GM21381 (cell line): ENCODE data around the gene HSPA1B.
A peak's percentile ranks its signal among the peaks of the same experiment; 100 is the strongest.
"Not testable (repeated sequence)": the region's sequence is repeated elsewhere in the genome, so short reads cannot be mapped to it uniquely, and the experiment has no call there.

Experiments used
- ATAC-seq: cut with Tn5 transposase; IDR thresholded peaks from one replicate; pipeline ENCODE4 v1.9.1; 2021; ENCODE audit warnings: mild to moderate bottlenecking, moderate library complexity; ENCODE audit not compliant: unreplicated experiment

The HSPA1B gene

DNA sequence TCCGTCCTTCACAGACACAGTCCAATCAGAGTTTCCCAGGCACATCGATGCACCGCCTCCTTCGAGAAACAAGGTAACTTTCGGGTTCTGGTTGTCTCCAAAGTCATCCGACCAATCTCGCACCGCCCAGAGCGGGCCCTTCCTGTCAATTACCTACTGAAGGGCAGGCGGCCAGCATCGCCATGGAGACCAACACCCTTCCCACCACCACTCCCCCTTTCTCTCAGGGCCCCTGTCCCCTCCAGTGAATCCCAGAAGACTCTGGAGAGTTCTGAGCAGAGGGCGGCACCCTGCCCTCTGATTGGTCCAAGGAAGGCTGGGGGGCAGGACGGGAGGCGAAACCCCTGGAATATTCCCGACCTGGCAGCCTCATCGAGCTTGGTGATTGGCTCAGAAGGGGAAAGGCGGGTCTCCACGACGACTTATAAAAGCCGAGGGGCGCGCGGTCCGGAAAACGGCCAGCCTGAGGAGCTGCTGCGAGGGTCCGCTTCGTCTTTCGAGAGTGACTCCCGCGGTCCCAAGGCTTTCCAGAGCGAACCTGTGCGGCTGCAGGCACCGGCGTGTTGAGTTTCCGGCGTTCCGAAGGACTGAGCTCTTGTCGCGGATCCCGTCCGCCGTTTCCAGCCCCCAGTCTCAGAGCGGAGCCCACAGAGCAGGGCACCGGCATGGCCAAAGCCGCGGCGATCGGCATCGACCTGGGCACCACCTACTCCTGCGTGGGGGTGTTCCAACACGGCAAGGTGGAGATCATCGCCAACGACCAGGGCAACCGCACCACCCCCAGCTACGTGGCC lies at the start of gene HSPA1B:
HSPA1B (plus strand) TSS at position 453 of the 794 bp plus-strand sequence; CDS start at position 666, 213 bp downstream.
- ATAC-seq, result peak; percentile 49

DNA sequence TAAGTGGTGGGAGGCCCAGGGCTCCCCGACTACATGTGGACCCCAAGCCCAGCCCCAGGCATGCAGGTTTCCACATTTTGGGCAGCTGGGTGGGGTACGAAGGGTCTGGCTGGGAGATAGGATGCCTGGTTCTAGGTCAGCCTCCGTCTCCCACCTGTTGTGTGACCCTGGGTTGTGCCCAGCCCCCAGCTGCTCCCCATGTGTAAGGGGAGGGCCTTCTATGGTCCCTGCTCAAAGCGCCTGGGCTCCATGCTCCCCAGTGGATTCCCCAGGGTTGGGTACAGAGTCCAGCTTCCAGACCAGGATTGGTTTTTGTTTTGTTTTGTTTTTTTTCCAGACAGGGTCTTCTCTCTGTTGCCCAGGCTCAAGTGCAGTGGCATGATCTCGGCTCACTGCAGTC lies 49.3 kb upstream of the HSPA1B start:
- ATAC-seq, result no peak

DNA sequence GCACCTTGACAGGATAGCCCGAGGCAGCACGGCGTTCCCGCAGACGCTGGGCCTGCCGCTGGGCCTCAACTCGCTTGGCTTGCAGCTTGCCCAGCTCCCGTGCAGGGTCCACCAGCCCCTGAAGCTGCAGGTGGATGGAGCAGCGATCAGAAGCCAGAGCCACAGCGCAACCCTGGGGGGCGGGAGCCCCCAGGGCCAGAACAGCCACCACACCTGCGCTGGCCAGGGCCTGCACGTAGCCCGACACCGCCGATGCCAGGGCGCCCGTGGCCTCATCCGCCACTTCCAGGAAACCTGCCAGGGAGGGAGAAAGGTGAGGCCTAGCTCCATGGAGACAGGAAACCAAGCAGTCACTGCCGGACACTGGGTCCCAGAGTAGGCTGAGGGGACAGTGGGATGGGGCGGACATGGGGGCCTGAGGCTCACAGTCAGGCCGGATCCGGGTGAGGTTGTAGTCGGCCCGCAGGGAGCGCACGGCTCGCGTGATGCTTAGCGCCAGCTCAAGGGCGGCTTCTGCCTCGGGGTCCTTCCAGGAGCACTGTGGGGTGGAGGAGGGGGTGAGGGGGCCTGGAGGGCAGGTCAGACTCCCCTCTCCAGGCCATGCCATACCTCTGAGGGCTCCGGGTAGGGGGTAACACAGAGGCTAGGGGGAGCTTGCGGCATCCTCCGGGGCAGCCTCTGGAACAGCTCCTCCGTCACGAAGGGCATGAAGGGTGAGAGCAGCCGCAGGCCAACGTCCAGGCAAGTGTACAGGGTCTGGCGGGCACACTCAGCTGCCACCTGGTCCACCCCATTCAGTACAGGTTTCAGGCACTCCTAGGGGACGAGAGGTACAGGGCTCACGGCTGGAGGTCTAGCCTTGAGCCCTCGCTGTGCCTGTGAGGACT lies 48.3 kb upstream of the HSPA1B start:
- ATAC-seq, result no peak

DNA sequence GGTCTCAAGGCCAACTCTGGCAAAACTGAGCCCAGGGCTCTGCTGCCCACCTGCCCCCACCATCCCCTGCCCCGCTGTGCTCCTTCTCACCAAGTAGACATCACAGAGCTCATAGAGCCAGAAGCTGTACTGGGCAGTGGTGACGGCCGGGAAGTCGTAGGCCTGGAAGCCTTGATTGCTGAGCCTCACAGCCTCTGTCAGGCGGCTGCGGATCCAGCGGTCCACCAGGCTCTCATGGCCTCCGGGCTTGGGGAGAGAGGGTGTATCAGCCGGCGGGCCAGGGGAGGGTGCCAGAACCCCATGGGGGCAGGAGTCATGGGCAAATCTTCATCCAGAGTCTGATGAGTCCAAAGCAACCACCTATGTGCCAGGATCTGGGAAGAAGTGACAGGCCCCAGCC lies 47.6 kb upstream of the HSPA1B start:
- no peak for ATAC-seq

DNA sequence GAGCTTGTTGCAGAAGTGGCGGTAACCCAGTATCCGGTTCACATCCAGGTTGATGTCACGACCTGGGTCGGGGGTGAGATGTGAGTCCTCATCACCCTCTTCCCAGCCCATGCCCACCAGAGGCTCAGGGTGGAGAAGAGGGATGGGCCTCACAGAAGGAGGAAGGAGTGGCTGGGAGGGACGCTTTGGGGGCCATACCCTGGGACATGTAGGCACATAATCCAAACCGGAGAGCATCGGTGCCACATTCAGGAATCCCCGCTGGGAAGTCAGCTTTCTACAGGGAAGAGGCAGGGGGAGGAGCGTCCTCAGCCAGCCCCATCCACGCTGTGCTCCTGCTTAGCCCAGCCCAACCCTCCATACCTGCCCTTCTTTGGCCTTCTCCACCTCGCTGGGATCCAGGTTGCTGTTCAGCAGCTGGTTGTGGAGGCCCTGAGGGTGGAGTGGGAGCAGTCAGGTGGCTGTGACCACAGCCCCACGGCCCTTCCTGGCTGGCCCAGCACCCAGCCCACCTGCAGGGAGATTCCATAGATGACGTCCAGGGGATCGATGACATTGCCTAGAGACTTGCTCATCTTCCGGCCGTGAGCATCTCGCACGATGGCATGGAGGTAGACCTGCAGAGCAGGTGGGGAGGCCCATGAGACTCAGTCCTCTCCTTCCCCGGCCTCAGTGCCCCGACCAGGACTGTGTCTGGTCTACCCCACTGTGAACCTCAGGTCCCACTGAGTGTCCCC lies 46.9 kb upstream of the HSPA1B start:
- no peak for ATAC-seq

DNA sequence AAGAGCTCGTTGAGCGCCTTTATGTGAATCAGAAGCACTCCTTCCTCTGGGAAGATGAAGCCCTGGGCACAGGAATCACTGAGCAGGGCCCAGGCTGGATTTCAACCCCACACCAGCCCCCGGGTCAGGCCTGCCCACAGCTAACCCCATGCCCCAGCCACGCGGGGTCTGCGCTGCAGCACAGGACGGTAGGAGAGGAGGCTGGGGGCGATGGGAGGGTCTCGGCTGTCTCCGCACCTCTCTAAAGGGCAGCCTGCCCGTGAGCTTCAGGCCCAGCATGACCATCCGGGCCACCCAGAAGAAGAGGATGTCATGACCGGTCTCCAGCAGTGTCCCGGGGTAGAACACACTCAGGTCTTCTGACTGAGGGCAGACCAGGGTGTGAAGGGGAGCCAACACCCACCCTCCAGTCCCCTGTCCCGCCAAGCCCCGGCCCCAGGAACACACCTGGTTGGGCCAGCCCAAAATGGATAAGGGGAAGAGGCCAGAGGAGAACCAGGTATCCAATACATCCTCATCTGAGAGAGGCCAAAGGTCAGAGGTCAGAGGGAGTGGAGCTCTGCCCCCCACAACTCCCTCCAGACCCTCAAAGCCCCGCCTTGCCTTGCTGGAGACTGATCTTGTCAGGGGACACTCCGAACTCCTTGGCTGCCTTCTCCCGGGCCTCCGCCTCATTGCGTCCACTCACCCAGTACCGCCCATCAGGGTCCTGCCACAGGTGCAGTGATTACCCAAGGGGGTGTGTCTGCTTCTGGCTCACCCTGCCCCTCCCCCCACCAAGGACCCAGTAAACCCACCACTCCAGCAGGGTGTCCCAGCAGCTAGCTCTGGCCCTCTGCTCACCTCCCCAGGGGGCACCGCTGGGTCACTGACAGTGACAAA lies 46.1 kb upstream of the HSPA1B start:
- ATAC-seq, result no peak

DNA sequence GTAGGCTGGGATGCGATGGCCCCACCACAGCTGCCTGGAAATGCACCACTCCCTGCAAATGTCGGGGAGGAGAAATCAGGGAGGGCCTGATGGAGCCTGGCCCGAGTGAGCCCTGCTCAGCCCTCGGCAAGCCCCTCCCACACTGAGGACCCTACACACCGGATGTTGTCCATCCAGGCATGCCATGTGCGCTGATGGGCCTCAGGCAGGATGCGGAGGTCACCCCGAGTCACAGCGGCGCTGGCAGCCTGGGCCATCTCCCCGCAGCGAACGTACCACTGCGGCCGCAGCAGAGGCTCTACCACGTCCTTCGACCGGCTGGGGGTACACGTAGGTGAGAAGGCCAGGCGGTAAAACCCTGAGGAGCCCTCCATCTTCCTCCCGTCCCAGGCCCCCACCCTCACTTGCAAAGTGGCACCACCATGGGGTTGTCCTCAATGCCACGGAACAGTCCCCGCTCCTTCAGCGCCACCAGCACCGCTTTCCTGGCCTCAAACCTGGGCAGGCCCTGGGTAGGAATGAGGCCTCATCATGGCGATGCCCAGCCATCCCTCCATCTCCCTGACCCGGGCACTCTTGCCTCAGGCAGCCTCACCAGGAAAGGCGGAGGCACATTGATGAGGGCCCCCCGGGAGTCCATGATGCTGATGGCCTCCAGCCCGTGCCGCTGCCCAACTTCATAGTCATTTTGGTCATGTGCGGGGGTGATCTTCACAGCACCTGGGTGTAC lies 45.2 kb upstream of the HSPA1B start:
- ATAC-seq, result no peak

DNA sequence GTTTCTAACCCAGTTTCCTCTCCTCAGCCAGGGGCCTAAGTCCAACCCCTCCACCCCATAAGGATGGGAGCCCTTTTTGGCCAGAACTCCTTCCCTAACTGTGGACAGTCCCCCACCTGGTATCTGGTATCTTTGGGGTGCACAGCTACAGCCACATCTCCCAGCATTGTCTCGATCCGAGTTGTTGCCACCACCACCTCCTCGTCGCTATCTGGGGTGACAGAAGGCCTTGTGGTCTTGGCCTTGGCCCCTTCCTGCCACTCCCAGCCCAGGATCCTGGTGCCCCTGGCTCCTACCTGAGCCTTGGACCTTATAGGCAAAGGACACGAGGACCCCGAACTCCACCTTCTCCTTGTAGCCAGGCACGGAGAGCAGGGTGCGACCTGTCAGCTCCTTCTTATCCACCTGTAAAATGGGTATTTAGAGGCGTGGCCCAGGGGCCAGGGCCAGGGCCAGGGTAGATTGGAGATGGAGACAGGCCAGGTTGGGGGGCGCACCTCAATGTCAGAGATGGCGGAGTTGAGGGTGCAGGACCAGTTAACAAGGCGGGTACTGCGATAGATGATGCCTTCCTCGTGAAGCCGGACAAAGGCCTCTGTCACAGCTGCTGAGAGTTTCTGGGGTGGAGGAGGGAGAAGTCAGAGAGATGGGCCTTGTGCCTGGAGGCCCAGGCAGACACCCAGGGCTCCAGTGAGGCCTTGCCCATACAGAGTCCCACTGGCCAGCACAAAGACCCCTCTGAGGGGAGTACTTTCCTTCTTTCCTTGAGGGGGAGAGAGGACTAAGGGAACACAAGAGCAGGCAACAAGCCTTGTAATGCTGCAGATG lies 43.2 kb upstream of the HSPA1B start:
- no peak for ATAC-seq

DNA sequence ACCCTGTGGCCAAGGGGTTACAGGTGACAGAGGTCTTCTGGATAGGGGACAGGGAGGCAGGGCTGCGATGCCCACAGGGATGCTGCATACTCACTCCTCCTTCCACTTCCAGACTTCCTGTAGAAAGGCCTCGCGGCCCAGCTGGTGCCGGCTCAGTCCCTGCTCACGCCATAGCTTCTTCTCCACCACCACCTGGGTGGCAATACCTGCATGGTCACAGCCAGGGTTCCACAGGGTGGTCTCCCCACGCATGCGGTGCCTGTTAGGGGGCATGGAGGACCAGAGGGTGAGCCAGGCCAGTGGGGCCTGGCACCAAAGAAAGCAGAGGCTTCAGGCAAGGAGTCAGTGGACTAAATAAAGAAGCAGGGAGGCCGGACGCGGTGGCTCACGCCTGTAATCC lies 42.1 kb upstream of the HSPA1B start:
- ATAC-seq, result no peak

DNA sequence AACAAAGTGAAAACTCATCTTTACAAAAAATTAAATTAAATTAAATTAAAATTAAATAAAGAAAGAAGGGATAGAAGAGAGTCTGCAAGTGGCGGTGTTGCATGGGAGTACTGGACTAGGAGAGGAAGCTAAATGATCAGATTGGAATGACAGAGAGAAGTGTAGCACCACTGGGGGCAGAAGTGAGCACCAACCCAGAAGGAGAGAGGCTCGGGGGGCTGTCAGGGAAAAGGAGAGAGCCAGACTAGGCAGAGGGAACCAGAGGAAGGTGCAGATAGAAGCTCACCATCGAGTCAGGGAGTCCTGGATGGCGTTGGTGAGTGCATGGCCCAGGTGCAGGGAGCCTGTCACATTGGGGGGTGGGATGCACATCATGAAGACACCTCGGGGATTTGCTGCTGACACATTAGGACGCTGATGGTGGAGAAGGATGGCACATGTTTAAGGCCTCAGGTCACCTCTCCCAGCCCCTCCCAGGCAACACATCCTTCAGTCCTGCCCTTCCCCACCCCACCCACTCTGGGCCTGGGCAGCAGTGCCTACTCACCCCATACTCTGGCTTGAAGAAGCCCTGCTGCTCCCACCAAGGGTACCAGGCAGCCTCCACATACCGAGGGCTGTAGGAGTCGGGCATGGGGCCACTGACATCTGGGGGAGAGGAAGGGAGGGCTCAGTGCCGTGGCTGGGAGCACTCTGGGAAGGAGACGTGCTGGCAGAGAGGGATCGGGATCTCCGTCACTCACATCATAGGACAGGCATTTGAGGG lies 36.0 kb upstream of the HSPA1B start:
- ATAC-seq, result no peak

DNA sequence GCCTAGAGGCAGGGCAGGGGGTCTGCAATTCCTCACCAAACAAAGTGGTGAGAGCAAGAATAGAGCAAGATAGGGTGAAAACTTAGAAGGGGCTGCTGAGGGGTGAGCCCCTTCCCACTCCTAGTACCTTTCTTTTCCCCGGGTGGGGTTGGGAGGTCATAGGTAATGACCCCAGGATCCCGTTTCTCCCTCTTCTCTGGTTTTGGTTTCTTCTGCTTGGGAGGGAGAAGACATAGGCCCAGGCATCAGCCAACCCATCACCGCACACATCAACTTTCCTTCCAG lies 35.5 kb upstream of the HSPA1B start:
- ATAC-seq, result no peak

DNA sequence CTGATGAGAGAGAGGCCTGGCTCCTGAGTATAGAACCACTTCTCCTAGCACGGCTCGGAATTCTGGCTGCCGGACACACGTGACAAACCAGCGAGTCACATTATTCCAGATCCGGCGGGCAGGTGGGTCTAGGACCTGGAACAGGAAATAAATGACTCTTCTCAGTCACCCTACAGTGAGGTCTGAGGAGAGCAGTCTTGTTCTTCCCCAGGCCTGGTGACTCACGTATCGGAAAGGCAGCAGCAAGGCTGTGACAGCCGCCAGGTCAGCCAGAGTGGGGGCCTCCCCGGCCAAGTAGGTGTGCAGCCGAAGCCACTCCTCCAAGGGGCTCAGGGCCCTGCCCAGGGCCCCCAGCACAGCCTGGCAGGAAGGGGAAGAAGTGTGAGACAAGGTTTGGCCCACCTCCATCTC lies 34.8 kb upstream of the HSPA1B start:
- no peak for ATAC-seq

DNA sequence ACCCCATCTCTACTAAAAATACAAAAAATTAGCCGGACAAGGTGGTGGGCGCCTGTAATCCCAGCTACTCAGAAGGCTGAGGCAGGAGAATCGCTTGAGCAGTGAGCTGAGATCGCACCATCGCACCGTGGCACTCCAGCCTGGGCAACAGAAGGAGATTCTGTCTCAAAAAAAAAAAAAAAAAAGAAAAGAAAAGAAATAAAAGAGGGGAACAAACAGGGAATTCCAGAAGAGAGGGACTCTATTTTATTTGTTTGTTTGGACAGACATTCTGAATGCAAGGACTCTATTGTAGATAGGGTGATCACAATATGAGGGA lies 33.7 kb upstream of the HSPA1B start:
- ATAC-seq, result not testable (repeated sequence)

DNA sequence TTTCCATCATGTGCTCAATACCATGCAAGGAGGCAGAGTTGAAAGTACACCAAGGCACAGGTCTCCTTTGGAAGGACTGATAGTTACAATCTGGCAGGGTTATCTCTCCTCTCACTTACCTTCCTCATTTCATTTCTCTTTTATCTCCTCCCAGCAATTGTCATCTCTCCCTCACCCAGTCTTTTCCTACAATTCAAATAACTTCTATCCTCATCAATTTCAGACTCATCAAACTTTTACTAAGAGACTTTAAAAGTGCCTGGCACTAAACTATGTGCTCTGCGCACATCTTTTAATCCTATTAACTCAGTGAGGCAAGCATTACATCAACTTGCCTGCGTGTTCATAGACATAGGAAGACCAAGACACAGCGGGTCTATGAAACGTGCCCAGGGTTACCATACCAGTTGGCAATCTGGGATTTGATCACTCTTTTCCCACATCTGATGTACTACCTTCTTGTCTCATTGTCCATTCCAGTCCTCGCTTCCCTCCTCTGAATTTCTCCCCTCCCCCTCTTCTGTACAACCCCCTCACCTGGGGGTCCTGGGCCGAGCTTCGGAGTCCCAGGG lies 33.2 kb upstream of the HSPA1B start:
- no peak for ATAC-seq

DNA sequence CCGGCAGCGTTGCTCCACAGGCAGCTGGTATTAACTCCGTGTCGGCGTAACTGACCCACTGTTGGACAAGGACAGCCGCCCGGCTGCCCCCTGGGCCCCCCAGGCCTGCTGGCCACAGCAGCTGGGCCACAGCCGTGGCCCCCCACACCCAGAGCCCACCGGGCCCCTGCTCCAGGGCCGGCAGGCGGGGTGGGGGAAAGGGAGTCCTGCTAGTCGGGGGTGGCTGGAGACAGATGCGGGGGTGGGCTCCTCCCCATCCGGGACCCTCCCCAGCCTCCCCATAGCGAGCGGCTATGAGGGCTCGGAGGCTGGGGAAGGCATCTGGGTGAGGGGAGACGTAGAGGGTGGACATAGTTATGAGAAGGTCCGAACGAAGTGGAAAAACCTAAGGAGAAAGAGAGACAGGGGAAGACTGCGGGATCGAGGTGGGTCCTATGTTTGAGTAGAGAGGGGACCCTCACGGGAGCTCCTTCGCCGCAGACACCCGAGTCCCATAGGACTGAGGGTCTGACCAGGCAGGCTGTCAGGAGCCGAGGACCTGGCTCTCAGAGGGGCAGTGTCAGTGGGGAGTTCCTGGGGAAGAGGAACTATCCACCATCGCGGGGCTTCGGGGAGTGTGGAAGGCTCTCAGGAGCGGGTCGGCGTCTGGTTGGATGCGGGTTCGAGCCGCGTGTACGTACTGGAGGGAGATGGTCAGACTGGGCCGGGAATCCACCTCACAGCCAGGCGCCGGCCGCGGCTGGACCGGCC lies 32.5 kb upstream of the HSPA1B start:
- ATAC-seq, result peak; percentile 10

DNA sequence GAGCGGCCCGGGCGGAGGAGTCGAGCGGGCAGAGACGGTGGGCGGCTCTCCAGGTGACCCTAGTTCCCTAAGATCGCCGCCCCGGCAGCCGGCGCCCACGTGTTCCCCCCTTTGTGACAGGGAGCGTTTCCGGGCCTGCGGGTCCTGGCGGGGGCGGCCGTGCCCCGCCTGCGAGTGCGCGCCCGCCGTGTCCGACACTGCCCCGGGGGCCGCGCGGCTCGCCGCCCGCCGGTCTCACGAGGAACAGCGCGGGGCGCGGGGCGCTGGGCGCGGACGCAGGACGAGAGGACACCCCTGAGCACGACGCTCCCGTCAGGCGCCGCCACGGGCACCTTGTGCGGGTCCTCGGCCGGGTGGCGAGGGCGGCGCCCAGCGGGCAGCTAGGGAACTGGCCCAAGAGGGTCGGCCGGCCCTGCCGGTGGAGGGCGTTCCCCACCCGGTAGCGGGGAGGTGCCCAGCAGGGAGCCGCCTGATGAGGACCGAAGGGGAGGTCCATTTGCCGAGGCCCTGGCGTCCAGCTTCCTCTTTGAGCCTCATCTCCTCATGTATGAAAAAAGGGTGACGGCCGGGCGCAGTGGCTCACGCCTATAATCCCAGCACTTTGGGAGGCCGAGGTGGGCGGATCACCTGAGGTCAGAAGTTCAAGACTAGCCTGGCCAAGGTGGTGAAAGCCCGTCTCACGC lies 31.8 kb upstream of the HSPA1B start, which contains the start of gene VARS1:
VARS1 (minus strand) TSS at position 137 of the 683 bp plus-strand sequence. CDS start 535 bp downstream, outside the sequence.
- peak; percentile 80 for ATAC-seq

DNA sequence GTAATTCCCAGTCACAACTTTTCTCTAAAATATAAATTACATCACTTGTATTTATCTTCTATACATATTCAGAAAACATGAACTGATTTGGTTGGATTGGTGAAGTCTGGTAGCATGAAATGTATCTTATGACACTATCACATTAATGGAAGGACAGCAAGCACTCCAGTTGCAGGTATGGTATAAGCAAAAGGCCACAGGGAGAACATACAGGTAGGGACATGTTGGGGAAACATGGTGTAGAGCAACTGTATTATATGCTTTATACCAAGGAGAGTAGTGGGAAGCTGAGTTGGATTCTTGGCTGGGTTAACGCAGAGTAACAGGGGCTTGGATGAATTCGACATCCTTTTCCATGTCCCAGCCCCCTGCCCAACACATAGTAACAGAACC lies 30.5 kb upstream of the HSPA1B start:
- ATAC-seq, result no peak
